Panc1 (cell line): ENCODE data around the gene METRN. TPM values are rescaled to one million over a fixed set of nuclear protein-coding genes. Genes with fewer than 3 reads are reported as not detected.

Experiments
- ATAC-seq: fragments of 200-7000 bp; cut with Tn5 transposase; 2 replicates; pipeline ENCODE4 v1.9.1; 2020; ENCODE audit warnings: mild to moderate bottlenecking, moderate library complexity
- BruUV-seq: library from RNA; stranded (reverse); fragments of 400-500 nt; replicated peaks from 2 replicates; lab custom pipeline; 2021; lab: Mats Ljungman, UMichigan
- CTCF ChIA-PET: fragments of 300-600 bp; sonication (Branson Sonifier 250); formaldehyde crosslinking; loops from one replicate; lab custom pipeline; 2022; ENCODE audit warnings: antibody characterized with exemption; lab: Charles Lee
- POLR2A ChIA-PET: fragments of 300-600 bp; sonication (Branson Sonifier 250); formaldehyde crosslinking; loops from one replicate; lab custom pipeline; 2022; ENCODE audit warnings: antibody characterized with exemption; lab: Charles Lee
- DNase-seq: peaks from one replicate; pipeline ENCODE4 v3.0.0-alpha.2; 2010; ENCODE audit warnings: low read depth, low spot score
- H3K27ac ChIP-seq: 2 replicates; pipeline ENCODE4 v1.5.1; 2011; ENCODE audit warnings: mild to moderate bottlenecking, low read length, inconsistent platforms
- H3K27me3 ChIP-seq: fragments of 200-500 bp; sonication (Bioruptor generic); 2 replicates; pipeline ENCODE4 v1.6.0; 2014; ENCODE audit warnings: low read length, inconsistent platforms; ENCODE audit not compliant: control insufficient read depth, insufficient read depth
- H3K36me3 ChIP-seq: fragments of 200-500 bp; sonication (Bioruptor generic); 2 replicates; pipeline ENCODE4 v1.5.1; 2014; ENCODE audit warnings: inconsistent platforms, mild to moderate bottlenecking, low read length, moderate library complexity; ENCODE audit not compliant: control insufficient read depth, insufficient read depth
- H3K4me1 ChIP-seq: 2 replicates; pipeline ENCODE4 v1.5.1; 2011; ENCODE audit warnings: inconsistent platforms, mild to moderate bottlenecking, low read length, moderate library complexity; ENCODE audit not compliant: control insufficient read depth, insufficient read depth
- H3K4me3 ChIP-seq, 2 experiments: 2 replicates each; pipeline ENCODE4 v1.5.1; 2011 to 2012; ENCODE audit warnings: low read depth in 2 of 2, low read length in 2 of 2, mild to moderate bottlenecking in 2 of 2, inconsistent platforms in 1 of 2, moderate library complexity in 1 of 2
- H3K9me3 ChIP-seq: fragments of 200-500 bp; sonication (Bioruptor generic); 2 replicates; pipeline ENCODE4 v1.5.1; 2014; ENCODE audit warnings: low read depth, mild to moderate bottlenecking, inconsistent platforms, low read length, moderate library complexity; ENCODE audit not compliant: control insufficient read depth, insufficient read depth
- CTCF ChIP-seq: fragments of 450-650 bp; IDR thresholded peaks from 2 replicates; pipeline ENCODE4 v1.5.1; 2017; ENCODE audit warnings: mild to moderate bottlenecking
- POLR2AphosphoS5 ChIP-seq: IDR thresholded peaks from 2 replicates; pipeline ENCODE4 v1.6.1; 2012; ENCODE audit warnings: mild to moderate bottlenecking, low read depth, low read length, moderate library complexity
- SIN3A ChIP-seq: IDR thresholded peaks from 2 replicates; pipeline ENCODE4 v1.6.1; 2012; ENCODE audit warnings: low read depth, mild to moderate bottlenecking, low read length, moderate library complexity, borderline replicate concordance; ENCODE audit not compliant: insufficient read depth
- TCF7L2 ChIP-seq: IDR thresholded peaks from 2 replicates; pipeline ENCODE4 v1.6.1; 2011; ENCODE audit warnings: mild to moderate bottlenecking, low read depth, low read length, inconsistent platforms
- in situ Hi-C: cut with HindIII; loops from 2 replicates; pipeline ENCODE4 v1.10.0; 2016; ENCODE audit warnings: low sequenced_read_pairs, low pct_unique_long_range_greater_than_20kb
- intact Hi-C: fragments of 100-400 bp; cut with micrococcal nuclease; formaldehyde crosslinking; loops from one replicate; pipeline ENCODE4 v1.10.0; 2022; ENCODE audit not compliant: unreplicated experiment
- total RNA-seq: library from RNA; stranded (reverse); gene quantifications from one replicate; pipeline ENCODE4 v1.2.1, GENCODE V29; 2021; ENCODE audit not compliant: unreplicated experiment
- TF ChIP-seq, protein P1 (sequence below), 2 experiments: IDR thresholded peaks; 2 replicates each; pipeline ENCODE4 v1.6.1; 2011 to 2012; ENCODE audit warnings: low read depth in 2 of 2, control low read depth in 1 of 2, low read length in 1 of 2, mild to moderate bottlenecking in 1 of 2, moderate library complexity in 1 of 2; ENCODE audit not compliant: insufficient read depth in 1 of 2

METRN gene
- total RNA-seq, 1 experiment from 2014 or later = 407 TPM

- peaks cover 18% of the 10 kb centered on the region for H3K4me1 ChIP-seq
- ChIA-PET CTCF (interaction anchor here (0.5 to 2.1 kb wide), 3 partner anchors 12 to 426 kb away, joined by 6 to 10 read pairs (median 7); no protein-coding TSS in a partner anchor), POLR2A (interaction anchor here (0.5 to 0.8 kb wide), 3 partner anchors 11 to 84 kb away, joined by 3 to 4 read pairs (median 3); no protein-coding TSS in a partner anchor)
- ATAC-seq = no peak
- H3K27ac ChIP-seq = peak overlapping the region; percentile 17; the same call in 1 of the 2 replicates
- no peaks in the 10 kb centered on the region; the same call in 1 of the 2 replicates for H3K36me3 ChIP-seq
- no peak for DNase-seq
- TF ChIP-seq SIN3A = no peak
- TF ChIP-seq, protein P1, sequence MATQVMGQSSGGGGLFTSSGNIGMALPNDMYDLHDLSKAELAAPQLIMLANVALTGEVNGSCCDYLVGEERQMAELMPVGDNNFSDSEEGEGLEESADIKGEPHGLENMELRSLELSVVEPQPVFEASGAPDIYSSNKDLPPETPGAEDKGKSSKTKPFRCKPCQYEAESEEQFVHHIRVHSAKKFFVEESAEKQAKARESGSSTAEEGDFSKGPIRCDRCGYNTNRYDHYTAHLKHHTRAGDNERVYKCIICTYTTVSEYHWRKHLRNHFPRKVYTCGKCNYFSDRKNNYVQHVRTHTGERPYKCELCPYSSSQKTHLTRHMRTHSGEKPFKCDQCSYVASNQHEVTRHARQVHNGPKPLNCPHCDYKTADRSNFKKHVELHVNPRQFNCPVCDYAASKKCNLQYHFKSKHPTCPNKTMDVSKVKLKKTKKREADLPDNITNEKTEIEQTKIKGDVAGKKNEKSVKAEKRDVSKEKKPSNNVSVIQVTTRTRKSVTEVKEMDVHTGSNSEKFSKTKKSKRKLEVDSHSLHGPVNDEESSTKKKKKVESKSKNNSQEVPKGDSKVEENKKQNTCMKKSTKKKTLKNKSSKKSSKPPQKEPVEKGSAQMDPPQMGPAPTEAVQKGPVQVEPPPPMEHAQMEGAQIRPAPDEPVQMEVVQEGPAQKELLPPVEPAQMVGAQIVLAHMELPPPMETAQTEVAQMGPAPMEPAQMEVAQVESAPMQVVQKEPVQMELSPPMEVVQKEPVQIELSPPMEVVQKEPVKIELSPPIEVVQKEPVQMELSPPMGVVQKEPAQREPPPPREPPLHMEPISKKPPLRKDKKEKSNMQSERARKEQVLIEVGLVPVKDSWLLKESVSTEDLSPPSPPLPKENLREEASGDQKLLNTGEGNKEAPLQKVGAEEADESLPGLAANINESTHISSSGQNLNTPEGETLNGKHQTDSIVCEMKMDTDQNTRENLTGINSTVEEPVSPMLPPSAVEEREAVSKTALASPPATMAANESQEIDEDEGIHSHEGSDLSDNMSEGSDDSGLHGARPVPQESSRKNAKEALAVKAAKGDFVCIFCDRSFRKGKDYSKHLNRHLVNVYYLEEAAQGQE (IDR thresholded peaks at IDR 0.05; ENCODE audit: insufficient read depth in 1 of 2, low read depth in 2 of 2, low read length in 1 of 2) = no peak
- no peak for TF ChIP-seq TCF7L2
- TF ChIP-seq POLR2AphosphoS5 = no peak; the same call in 1 of the 2 replicates
- TF ChIP-seq CTCF = no peak
- no peaks in the 10 kb centered on the region for H3K9me3 ChIP-seq
- intact Hi-C loops = no loop called here
- no TSS peak for BruUV-seq
- H3K4me3 ChIP-seq = no peak overlapping the region
- H3K27me3 ChIP-seq = no peaks in the 10 kb centered on the region
- in situ Hi-C loops = no loop called here
Measured at GRCh38 chr16:724188-725040, 9.5 kb downstream of the METRN start.

DNA sequence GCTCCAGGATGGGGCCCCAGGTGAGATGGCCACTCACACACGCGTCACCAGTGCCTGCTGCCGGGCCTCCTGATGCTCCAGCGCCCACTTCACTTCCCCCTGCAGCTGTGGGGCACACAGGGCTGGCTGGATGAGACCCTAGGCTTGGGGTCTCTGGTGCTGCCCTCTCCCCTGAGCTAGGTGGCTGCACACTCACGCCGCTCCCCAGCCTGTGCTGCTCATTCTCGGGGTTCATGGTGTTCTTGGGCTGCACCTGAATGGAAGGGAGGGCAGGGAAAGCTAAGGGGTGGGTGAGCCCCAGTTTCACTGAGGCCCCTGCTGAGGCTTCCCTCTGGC is 10.1 kb downstream of the METRN start:
- CTCF ChIA-PET = interaction anchor here (0.6 to 2.1 kb wide), 2 partner anchors 12 to 425 kb away, joined by 7 to 10 read pairs; no protein-coding TSS in a partner anchor
- DNase-seq (no peak), ATAC-seq (no peak)
- BruUV-seq = no TSS peak
- intact Hi-C loops = no loop called here
- in situ Hi-C loops = no loop called here
- POLR2A ChIA-PET = interaction anchor here (0.7 kb wide), 1 partner anchor 83 kb away, joined by 3 read pairs; no protein-coding TSS in a partner anchor
- H3K27ac ChIP-seq = peak overlapping the region; percentile 17; the same call in 1 of the 2 replicates
- H3K36me3 ChIP-seq = no peaks in the 10 kb centered on the region; the same call in 1 of the 2 replicates
- H3K4me3 ChIP-seq = no peak overlapping the region
- TF ChIP-seq POLR2AphosphoS5 (no peak), TCF7L2 (no peak), CTCF (no peak), SIN3A (no peak)
- TF ChIP-seq, protein P1 (IDR thresholded peaks at IDR 0.05; ENCODE audit: insufficient read depth in 1 of 2, low read depth in 2 of 2, low read length in 1 of 2) = no peak
- H3K4me1 ChIP-seq = peaks cover 16% of the 10 kb centered on the region
- no peaks in the 10 kb centered on the region for H3K27me3 ChIP-seq
- no peaks in the 10 kb centered on the region for H3K9me3 ChIP-seq
